ENCODE measurements around the gene ERICH4.
"Not testable (repeated sequence)": the region's sequence is repeated elsewhere in the genome, so short reads cannot be mapped to it uniquely, and the experiment has no call there.

The ERICH4 gene

GRCh38 chr19:41399525-41399924, 43.4 kb upstream of the ERICH4 start:
- DNase-seq (ENCODE audit: low spot score), result no peak
- no peak for TF ChIP-seq CTCF (IDR thresholded peaks at IDR 0.05; ENCODE audit: extremely low read depth, missing control alignments)

- TF ChIP-seq CTCF (IDR thresholded peaks at IDR 0.05; ENCODE audit: extremely low read depth, missing control alignments), result no peak
- no peak for DNase-seq (ENCODE audit: low spot score)
Measured at GRCh38 chr19:41401483-41401882, 41.5 kb upstream of the ERICH4 start.

- TF ChIP-seq CTCF (IDR thresholded peaks at IDR 0.05; ENCODE audit: extremely low read depth, missing control alignments), result no peak
- no peak for DNase-seq (ENCODE audit: low spot score)
Measured at GRCh38 chr19:41402010-41402409, 40.9 kb upstream of the ERICH4 start.

- no peak for DNase-seq (ENCODE audit: low spot score)
- TF ChIP-seq CTCF (IDR thresholded peaks at IDR 0.05; ENCODE audit: extremely low read depth, missing control alignments), result no peak
Measured at GRCh38 chr19:41403181-41403970, 39.6 kb upstream of the ERICH4 start.

- no peak for TF ChIP-seq CTCF (IDR thresholded peaks at IDR 0.05; ENCODE audit: extremely low read depth, missing control alignments)
- no peak for DNase-seq (ENCODE audit: low spot score)
Measured at GRCh38 chr19:41405776-41406175, 37.2 kb upstream of the ERICH4 start.

GRCh38 chr19:41407271-41407670, 35.7 kb upstream of the ERICH4 start:
- no peak for DNase-seq (ENCODE audit: low spot score)
- no peak for TF ChIP-seq CTCF (IDR thresholded peaks at IDR 0.05; ENCODE audit: extremely low read depth, missing control alignments)

GRCh38 chr19:41408256-41408655, 34.7 kb upstream of the ERICH4 start:
- no peak for DNase-seq (ENCODE audit: low spot score)
- no peak for TF ChIP-seq CTCF (IDR thresholded peaks at IDR 0.05; ENCODE audit: extremely low read depth, missing control alignments)

- not testable (repeated sequence) for DNase-seq (ENCODE audit: low spot score)
Measured at GRCh38 chr19:41408846-41409245, 34.1 kb upstream of the ERICH4 start.

Measured in GM20000 (cell line).